NCI-H510A treated with DMSO at 0.1 percent for 48 hours (cell line): ENCODE measurements around the gene LDB1.

Source experiments
- DNase-seq: peaks from one replicate; lab custom pipeline; 2025; lab: John Stamatoyannopoulos, UW

LDB1 gene

GRCh38 chr10:102135956-102136526 is 15.9 kb upstream of the LDB1 start:
- peak; percentile 85 for DNase-seq

GRCh38 chr10:102134416-102134815 is 14.2 kb upstream of the LDB1 start:
- DNase-seq: no peak

DNA sequence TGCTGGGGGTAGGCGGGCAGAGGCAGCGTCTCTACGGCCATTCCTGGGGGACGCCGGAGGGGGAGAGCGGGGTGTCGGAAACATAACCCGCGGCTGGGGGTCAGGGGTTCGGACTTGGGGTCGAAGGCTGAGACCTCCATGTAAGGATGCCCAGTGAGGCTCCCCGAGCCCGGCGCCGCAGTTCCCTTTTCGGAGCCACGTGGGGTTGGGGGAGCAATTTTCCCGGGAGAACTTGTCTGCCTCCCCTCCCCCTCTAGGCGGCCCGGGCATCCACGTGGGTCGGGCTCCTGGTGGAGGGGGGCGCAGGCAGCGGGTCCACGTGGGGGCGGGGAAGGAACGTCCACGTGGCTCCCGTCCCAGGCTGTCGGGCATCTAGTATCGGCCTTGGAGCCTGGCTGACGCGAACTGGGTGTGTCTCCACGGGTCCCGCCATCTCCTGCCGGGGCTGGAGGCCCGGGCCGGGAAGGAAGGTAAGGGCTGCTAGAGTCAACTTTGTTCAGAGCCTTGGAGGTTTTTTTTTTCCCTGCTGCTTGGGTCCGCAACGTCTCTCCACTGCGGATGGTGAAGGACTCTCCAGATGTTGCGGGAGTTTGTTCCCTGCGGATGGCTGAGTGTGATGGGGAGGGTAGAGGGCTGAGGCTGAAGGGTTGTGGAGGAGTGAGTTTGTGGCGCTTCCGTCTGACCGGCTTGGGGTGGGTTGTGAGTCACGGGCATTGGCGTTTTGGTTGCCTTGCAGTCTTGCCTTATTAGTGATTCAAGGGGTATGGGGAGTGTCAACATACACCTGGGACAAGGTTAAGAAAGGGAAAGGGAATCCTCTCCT is 13.4 kb upstream of the LDB1 start:
- no peak for DNase-seq

GRCh38 chr10:102132563-102133372 is 12.6 kb upstream of the LDB1 start, which contains the start of gene PPRC1:
Gene PPRC1 (plus strand): TSS chr10:102133040. CDS start chr10:102133069, 29 bp downstream.
- peak; percentile 98 for DNase-seq

- no peak for DNase-seq
These were observed 12.0 kb upstream of the LDB1 start for GRCh38 chr10:102132193-102132562.

DNA sequence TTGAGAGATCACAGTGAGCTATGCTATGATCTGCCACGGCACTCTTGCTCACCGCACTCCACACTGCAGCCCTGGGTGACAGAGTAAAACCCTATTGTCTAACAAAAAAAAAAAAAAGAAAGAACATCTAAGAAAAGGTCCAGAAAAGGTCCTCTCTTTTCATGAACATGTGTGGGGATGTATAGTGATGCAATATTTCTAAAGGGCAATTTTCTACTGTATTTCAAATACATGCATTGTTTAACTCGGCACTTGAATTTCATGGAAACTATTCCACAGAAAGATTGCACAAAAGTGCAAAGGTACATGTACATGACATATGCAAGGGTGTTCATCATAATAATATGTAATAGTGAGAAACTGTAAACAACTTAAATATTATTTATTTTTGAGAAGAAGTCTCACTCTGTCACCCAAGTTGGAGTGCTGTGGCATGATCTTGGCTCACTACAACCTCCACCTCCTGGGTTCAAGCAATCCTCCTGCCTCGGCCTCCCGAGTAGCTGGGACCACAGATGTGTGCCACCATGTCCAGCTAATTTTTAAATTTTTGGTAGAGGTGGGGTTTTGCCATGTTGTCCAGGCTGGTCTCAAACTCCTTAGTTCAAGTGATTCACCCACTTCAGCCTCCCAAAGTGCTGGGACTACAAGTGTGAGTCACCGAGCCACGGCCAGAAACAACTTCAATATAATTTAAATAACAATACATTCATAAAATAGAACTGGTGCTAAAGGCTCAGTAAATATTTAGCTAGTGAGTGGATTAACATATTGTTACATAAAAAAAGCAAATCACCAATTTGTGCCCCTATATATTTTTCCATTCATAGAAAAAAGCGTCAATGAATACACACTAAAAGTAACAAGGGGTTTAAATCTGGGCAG is 11.4 kb upstream of the LDB1 start:
- no peak for DNase-seq

DNA sequence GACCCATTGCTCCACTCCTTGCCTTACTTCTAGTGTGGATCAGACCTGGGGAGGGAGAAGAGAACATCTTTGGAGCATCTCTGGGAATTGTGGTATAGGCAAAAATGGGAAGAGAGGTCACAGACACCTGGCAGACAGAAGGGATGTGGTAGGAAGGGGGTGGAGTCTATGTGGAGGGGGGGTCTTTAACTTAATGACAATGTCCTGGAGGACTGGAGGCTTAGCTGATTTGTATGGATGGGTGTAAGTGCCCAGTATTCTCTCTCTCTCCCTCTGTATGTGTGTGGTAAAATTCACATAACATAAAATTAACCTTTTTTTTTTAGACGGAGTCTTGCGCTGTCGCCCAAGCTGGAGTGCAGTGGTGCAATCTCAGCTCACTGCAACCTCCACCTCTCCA is 3.1 kb upstream of the LDB1 start:
- no peak for DNase-seq

GRCh38 chr10:102122450-102122849 is 2.3 kb upstream of the LDB1 start:
- no peak for DNase-seq

DNA sequence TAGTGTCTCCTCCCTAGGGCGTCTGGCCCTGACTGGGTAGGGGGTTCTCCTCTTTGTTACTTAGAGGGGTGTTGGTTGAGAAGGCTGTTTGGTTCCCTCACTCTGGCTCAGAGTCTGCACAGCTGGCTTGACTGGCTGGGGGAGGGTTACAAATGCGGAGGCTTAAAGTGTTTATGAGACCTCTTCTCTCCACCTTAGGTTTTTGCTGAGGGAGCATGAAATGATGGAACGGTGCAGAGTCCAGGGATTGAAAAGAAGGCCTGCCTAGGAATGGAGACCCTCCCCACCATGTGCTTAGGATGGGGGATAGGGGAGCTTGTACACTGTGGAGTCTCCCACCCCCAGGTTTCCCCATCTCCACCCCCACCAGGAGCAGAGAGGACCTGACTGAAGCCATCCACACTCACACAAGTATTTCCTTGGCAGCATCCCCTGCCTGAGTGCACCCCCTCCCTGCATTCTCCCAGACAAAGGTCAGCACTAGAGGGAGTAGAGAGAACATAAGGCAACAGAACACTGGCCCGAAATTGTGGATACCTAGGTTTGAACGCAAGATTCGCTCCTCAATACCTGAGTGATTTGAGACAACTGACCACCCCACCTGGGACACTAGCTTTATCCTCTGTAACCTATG is 1.7 kb upstream of the LDB1 start:
- peak; percentile 66 for DNase-seq

- peak; percentile 75 for DNase-seq
These were observed 997 bp upstream of the LDB1 start for GRCh38 chr10:102120991-102121738.

- DNase-seq: no peak
These were observed 589 bp downstream of the LDB1 start for GRCh38 chr10:102119417-102120141.

DNA sequence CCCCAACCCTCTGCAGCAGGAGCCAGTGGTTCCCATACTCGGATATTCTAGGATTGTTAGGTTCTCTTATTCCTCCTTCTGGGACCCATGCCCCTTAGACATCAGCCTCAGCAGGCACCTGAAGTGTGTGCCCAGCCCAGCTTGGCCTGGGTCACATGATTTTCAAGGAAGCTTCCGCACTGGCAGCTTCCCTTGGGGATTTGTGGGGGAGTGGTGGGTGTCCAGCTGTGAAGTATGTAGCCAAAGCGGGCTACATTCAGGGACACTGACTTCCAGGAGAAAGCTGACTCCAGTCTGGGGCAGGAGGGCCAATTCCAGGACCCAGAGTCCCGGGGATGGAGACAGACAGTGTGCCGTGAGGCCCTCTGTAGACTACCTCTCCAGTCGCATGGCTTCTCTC is 1.3 kb downstream of the LDB1 start:
- DNase-seq: no peak

DNA sequence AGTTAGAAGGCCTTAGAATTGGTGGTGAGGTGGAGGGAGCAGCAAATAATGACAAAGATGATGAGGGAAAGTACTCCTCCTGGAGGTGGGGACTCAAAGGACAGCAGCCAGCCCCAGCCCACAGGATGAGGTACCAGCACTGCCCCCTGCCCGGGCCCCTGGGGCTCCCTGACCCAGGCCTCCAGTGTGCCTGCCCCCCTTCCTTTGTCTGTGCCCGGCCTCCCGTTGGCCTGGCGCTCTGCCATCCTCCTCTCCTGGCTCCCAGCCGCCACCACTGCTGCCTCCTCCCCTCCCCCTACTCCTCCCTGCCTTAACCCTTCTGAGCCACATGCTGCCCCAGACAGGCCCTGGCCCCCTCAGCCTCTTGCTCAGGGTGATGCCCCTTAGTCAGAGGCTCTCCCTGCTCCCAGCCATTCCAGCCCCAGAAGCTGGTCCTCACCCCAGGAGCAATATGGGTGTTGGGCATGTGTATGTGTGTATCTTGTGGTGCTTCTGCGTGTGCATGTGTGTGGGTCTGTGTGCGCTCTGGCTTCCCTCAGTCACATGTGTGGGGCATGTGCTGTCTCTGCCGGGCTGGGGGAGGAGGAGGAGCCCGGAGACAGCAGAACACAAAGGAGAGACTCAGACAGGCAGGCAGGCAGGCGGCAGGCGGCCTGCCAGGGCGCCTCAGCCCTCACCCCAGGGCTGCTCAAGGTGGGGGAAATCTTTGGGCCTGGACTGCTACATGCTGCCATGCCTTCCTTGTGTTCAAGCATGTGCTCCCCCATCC is 2.6 kb downstream of the LDB1 start:
- peak; percentile 91 for DNase-seq

- no peak for DNase-seq
These were observed 3.5 kb downstream of the LDB1 start for GRCh38 chr10:102116656-102117055.

DNA sequence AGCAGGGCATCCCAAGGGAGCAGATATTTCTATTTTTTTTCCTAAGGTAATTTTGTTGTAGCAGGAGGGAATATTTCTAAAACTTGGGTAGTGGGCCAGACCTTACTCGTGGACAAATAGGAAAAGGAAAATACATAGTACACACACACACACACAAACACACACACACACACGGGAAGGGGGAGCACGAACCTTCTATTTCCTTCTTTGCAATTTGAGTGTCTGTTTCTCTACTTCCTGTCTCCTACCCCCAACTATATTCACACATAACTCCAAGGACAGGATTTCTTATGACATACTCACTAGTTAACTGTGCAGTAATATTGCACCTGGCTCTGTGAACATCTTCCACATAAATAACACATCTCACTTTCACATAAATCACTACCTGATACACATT is 4.4 kb downstream of the LDB1 start:
- peak; percentile 32 for DNase-seq

- DNase-seq: peak; percentile 72
These were observed 5.1 kb downstream of the LDB1 start for GRCh38 chr10:102114861-102115618.

DNA sequence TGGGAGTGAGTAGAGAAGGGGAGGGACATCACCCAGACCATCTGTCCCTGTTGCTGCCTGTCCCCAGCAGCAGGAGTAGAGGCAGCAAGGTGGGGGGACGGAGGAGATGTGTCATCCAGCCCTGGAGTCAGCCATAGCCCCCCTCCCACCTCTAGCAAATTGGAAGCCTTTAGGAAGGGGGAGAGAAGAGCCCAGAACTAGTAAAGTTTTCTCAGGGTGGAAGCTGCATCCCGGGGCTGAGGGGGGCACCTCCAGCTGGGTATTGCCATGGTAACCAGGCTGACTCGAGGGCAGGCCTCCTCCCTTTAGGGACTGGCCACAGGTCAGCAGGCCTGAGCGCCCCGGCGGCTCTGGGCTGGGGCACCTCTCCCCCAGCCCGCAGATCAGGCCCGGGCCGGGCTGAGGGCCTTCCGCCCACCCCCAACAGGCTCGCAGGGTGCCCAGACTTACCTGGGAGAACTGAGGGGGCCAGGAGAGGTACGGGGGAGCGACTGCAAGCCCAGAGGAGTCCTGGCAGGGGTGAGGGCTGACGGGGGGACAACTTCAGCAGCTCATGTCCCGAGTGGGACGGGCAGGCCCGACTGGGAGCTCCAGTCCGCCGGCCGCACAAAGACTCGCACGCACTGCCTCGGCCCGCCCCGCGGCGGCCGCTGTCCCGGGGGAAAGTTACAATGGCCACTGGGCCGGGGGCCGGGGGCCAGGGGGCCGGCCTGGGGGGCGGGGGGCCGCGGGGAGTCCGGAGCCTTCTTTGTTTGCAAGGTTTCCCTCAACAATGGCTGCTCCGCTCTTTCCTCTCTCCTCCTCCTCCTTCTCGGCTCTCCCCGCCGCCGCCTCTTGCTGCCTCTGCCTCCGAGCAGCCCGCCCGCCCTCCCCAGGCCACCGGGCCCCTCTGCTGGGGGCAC is 6.0 kb downstream of the LDB1 start:
- peak; percentile 20 for DNase-seq
